Measurements from ENCODE around the gene BUD13.
"Not testable (repeated sequence)": the region's sequence is repeated elsewhere in the genome, so short reads cannot be mapped to it uniquely, and the experiment has no call there.

The BUD13 gene, protein sequence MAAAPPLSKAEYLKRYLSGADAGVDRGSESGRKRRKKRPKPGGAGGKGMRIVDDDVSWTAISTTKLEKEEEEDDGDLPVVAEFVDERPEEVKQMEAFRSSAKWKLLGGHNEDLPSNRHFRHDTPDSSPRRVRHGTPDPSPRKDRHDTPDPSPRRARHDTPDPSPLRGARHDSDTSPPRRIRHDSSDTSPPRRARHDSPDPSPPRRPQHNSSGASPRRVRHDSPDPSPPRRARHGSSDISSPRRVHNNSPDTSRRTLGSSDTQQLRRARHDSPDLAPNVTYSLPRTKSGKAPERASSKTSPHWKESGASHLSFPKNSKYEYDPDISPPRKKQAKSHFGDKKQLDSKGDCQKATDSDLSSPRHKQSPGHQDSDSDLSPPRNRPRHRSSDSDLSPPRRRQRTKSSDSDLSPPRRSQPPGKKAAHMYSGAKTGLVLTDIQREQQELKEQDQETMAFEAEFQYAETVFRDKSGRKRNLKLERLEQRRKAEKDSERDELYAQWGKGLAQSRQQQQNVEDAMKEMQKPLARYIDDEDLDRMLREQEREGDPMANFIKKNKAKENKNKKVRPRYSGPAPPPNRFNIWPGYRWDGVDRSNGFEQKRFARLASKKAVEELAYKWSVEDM

DNA sequence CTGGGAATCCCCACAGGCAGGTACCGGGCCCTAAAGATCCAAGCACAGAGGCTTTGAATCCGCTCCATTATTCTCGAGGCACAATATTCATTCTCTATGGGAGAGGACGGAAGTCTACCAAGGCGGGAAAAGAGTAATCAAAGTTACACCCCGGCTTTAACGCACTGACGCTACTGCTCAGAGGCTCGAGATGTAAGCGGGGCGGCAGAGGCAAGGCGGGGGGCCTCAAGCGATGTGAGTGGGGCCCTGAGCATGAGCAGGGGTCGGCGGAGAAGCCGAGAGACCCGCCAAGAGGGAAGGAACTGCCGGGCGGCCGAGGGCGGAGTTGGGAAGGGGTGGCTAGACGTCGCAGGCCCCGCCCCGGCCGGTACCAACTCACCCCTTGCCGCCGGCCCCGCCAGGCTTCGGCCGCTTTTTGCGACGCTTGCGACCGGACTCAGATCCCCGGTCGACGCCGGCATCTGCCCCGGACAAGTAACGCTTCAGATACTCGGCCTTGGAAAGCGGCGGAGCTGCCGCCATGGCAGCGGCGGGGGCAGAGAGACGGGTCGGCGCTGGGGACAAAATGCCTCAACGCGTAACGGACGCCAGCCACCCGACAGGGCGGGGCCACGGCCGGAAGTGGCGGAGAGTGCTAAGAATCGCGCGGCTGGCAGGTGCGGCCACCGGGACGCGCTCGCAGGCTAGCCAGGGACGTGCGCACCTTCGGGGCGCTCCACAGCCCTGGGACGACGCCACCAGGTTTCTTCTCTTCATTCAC lies at the start of gene BUD13:
BUD13 (minus strand) TSS at position 545 of the 760 bp plus-strand sequence; CDS start at position 522, 23 bp downstream.
- peak; percentile 82 to 89 for DNase-seq

DNA sequence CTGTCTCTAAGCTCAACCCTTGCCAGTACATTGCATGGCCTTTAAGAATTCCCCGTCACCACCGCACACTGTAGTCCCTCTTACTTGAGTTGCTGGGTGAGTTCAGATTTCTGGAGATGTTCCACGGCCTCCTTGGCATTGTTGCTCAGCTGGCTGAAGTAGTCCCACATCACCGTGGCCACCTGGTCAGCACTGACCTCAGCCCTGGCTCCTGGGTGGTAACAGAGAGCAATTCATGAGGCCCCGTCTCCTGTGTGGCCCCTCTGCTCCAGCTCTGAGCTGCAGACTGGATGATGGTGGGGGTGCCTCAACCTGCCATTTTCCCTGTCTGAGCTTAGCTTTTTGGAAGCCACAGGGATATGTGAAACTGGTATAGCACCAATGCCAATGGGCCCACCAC lies 49.8 kb upstream of the BUD13 start:
- DNase-seq, result no peak

DNA sequence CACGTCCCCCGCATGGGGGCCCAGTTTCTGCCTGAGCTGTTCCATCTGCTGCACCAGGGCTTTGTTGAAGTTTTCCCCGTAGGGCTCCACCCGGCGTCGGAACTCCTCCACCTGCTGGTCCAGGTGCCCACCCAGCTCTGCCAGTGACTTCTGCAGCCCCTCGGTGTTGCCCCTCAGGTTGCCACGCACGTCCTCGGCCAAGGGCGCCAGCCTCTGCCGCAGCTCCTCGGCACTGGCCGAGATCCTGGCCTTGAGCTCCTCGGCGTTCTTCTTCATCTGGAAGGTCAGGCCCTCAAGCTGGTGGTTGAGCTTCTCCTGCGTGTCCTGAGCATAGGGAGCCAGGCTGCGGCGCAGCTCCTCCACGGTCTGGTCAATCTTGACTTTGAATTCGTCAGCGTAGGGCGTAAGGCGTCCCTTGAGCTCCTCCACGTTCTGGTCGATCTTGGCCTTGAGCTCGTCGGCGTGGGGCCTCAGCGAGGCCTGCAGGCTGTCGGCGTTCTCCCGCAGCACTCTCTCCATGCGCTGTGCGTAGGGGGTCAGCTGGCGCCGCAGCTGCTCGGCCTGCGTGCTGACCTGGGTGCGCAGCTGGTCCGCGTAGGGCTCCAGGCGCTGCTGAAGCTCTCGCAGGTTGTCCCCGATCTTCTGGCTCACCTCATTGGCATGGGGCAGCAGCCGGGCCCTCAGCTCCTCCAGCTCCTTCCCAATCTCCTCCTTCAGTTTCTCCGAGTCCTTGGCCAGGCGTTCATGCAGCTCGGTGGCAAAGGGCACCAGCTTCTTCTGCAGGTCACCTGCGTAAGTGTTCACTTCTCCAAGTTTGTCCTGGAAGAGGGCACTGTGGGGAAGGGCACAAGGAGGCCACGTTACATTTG lies 48.5 kb upstream of the BUD13 start:
- no peak for DNase-seq

DNA sequence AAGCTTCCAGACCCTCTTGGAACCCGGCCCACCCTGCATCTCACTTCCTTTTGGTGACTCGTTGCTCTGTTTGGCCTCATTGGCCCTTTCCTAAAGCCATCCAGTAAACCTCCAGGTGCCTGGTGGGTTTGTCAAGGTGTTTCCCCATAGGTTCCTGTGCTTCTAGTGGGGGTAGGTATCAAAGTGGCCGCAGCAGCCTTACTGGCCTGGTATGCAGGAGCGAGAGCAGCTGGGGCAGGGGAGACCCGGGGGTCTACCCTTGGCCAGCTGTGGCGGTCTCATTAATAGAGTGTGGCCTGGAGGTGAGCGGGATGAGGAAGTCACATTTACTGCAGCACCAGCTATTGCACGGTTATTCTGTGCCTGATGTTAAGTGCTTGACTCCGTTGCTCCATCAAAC lies 46.3 kb upstream of the BUD13 start:
- DNase-seq, result no peak

DNA sequence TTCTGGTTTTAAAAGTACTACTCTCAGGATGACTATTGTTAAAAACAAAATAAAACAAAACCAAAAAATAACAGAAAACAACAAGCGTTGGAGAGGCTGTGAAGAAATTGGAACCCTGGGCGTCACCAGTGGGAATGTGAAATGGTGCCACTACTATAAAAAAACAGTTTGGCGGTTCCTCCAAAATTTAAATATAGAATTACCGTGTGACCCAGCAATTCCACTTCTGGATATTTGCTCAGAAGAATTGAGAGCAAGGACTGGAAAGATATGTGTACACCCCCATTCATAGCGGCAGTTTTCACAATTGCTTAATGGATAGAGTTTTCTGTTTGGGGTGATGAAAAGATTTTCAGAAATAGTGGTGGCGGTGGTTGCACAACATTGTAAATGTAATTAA lies 41.7 kb upstream of the BUD13 start:
- DNase-seq, result no peak

DNA sequence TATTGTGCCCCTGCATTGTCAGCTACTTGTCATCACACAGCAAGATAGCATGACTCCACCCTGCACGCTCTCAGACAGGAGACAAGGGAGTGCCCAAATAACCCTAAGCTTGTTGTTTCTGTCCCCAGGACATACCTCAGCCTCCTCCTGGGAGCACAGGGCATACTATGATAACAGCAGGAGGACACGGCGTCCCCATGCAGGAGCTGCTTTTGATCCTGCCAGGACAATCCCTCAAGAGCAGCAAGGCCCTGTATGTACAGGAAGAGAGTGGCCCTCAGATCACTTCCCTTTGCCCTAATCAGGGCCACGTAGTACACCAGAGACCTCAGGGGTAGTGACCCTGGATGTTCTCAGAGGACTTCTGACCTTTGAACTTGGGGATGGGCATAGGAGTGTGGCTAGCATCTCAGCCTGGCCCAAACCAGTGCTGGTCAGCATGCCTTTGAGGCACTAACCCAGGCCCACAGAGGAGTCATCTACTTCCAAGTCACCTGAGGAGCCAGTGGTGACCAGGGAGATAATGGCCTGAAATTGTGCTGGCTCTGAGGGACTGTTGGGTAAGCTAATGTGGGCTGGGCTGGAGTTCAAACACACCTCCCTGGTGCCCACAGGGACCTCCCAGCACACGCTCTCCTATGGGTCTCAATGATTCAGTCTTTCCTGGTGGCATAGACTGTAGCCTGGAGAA lies 41.1 kb upstream of the BUD13 start:
- no peak for DNase-seq

DNA sequence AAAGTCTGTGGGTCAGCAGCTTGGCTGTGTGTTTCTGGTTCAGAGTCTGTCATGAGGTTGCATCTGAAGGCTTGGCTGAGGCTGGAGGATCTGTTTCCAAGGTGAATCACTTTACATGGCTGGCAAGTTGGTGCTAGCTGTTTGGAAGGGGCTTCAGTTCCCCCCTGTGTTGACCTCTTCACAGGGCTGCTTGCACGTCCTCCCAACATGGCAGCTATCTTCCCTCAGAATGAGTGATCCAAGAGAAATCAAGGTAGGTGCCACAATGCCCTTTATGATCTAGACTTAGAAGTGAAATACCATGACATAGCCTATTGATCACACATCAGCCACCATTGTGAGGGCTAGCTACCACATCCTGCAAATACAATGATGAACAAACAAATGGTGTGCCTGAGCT lies 40.4 kb upstream of the BUD13 start:
- DNase-seq, result no peak

DNA sequence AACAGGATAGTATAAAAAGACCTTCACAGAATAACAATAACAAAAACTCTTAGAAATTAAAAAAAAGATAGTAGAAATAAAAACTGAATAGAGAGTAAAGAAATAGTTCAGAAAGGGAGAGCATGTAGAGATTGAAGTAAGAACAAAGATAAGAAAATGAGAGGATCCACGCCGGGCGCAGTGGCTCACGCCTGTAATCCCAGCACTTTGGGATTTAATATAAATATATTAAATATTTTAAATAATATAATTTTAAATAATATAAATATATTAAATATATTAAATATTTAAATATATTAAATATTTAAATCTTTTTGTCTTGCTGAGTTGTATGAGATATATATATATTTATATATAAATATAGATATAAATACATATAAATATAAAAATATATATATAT lies 39.3 kb upstream of the BUD13 start:
- DNase-seq, result no peak

DNA sequence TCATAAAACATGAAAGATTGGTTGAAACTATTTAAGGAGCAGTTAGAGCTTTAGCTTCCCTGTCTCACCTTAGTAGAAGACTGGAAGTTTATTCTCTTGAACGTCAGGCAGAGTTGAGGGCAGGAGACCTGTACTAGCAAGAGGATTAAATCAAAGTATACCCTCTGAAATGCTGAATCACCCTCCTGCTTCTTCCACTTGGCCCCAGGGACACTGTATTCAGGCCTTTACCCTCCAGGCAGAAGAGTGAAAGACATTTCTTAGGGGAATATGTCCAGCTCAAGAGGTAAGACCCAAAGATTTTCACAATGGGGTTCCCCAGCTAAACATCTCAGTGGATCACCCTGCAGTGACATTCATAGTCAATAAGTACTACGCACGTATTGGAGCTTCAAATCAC lies 38.4 kb upstream of the BUD13 start:
- DNase-seq, result no peak

DNA sequence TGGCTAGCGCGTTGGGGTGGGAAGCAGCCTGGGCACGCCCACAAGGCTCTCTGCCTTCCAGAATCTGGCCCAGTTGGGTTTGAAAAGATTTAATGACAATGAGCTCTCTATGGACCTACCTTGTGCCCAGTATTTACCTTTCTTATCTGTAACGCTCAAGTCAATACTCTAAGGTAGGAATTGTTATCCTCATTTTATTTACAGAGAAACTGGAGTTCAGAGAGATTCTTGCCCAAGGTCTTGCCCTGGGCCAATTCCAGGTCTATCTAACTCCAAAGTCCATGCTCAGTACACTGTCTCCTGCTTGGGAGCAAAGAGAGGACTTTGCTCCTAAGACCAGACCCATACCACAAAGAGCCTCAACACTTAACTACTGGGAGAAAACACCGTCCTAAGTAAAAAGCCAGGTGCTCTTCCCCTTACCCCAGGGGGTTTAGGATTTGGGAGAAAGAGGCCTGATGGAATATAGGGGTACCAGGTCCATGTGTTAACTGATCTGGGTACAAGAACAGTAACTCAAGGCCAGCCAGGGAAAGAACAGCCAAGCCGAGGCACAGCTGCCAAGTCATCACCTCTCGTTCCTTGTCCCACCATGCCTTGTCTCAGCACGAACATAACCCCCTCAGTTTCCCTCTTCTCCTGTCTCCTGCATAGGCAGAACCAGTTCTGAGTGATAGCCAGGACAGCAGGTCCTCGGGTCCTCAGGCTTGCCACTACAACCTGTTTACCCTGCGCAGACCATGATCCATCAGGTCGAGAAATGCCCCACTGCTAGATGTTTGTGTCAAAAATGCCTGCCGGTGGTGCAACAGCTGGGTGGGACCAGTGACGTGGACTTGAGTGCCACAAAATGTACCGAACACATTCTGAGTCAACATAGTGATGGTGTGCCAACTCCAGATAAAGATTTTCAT lies 35.7 kb upstream of the BUD13 start:
- DNase-seq, result no peak

DNA sequence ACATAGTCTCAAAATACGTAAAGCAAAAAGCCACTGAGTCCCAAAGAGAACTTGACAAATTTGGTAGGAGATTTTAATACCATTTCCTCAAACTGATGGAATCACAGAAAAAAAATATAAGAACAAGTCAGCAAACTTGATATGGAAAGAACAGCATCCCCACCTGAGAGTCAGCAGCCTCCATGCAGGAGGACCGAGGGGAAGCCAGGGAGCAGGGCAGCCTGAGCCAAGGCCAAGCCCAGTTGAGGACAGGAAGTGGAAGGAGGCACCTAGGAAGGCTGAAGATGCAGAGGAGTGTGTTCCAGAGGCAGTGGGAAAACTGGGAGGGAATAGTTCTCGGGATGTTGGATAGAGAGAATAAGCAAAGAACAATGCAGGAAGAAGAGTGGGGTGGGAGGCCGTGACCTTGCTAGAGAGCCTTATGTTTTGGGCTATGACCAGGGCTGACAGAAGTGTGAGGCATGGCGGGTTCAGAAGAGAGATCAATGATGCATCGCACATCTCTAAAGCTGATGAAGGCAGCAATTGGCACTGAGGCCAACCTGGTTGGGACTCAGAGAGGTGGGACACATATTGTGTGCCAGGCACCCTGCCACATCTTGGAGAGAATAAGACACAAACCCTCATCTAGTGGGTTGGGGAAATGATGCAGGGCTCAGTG lies 34.9 kb upstream of the BUD13 start:
- DNase-seq, result no peak

DNA sequence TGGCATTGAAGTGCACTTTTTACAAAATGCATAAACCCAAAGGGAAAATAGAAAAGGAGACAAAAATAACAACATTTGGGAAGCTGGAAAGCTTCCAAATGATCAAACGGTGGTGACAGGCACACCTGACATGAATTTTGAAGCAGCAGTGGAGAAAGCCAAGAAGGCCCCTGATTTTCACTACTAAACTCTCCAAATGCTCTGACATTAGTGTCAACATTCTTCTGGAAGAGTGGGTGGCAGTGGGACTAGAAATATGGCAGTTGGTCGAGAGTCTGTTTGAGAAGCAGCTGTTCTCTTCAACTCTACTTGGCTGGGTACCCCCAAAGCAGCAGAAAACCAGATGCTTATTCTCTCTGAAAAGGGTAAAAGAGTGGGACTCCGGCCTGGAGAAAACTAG lies 31.2 kb upstream of the BUD13 start:
- no peak for DNase-seq

DNA sequence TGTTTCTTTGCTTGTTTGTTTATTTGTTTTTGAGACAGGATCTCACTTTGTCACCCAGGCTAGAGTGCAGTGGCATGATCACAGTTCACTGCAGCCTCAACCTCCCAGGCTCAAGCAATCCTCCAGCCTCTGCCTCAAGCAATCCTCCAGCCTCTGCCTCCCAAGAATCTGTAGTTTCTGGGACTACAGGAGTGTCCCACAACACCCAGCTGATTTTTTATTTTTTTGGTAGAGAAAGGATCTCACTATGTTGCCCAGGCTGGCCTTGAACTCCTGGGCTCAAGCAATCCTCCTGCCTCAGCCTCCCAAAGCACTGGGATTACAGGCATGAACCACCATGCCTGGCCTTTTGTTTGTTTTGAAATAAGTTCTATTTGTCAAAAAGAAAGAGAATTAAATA lies 28.9 kb upstream of the BUD13 start:
- DNase-seq, result not testable (repeated sequence)

DNA sequence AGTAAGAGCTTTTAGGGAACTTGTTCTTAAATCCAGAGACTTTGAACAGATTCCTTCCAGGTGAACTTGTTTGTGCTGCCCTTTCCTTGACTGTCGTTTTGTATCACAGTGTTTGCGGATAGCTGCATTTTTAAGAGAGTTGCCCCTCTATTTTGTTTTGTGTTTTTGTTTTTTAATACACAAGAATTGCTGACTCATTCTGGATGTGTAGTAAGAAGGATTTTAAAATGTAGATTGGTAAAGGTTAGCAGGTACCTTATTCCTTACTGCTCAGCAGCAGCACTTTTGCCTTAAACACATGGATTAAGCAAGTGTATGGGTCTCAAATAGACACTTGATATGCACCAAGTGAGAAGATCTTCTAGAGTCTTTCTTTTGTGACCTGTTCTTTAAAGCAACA lies 27.8 kb upstream of the BUD13 start:
- DNase-seq, result no peak

DNA sequence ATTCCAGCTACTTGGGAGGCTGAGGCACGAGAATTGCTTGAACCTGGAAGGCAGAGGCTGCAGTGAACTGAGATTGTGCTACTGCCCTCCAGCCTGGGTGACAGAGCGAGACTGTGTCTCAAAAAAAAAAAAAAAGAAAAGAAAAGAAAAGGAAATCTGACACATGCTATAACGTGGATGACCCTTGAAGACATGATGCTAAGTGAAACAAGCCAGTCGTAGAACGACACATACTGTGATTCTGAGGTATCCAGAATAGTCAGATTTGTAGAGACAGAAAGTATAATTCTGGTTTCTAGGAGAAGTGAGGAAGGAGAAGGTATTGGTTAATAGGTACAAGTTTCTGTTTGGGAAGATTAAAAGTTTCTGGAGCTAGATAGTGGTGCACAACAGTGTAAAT lies 25.6 kb upstream of the BUD13 start:
- DNase-seq, result no peak

DNA sequence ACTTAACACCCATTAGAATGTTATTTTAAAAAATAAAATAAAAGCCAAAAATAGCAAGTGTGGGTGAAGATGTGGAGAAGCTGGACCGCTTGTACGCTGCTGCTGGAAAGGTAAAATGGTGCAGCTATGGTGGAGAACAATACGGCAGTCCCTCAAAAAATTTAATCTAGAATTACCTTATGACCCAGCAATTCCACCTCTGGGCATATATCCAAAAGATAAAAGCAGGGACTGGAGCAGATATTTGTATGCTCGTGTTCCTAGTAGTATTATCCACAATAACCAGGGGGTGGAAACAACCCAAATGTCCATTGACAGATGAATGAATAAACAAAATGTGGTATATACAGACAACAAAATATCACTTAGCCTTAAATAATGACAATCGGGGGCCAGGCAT lies 25.0 kb upstream of the BUD13 start:
- no peak for DNase-seq

DNA sequence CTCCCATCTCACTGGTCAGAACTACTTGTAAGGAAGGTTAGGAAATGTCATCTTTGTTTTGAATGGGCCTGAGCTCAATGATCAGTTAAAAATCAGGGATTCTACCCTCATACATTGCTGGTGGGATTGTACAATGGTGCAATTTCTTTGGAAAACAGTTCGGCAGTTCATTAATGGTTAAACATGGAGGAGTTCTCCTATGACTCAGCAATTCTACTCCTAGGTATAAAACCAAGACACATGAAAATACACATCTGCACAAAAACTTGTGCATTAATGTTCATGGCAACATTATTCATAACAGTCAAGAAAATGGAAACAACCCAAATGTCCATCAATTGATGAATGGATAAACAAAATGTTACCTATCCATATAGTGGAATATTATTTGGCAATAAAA lies 23.8 kb upstream of the BUD13 start:
- DNase-seq, result no peak

DNA sequence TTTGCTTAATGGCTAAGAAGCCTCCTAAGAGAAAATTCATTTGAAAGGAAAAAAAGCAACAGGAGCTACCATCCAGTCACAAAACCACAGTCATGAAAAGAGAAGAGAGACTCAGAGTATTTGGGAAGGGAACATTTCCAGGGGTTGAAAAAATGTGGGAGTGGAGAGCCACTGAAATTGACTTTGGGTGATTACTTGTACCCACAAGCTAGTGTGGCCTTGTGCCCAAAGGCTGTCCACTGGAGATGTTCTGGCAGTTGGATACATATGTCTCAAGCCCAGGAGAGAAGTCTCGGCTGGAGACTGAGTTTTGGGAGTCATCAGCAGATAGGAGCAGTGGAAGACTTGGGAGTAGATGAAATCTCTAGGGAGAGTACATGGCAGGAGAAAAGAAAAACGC lies 22.1 kb upstream of the BUD13 start:
- no peak for DNase-seq

DNA sequence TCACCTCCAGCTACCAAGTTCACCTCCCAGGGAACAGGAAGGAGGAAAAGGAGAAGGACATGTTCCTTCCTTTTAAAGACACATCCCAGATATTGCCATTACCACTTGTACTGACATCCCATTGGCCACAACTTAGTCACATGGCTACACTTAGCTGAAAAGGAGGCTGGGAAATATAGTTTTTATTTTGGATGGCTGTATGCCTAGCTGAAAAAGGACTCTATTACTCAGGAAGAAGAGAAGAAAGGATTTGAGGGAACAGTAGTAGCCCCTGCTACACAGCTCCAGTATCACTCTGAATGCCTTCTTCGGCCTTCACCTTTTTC lies 20.9 kb upstream of the BUD13 start:
- DNase-seq, result no peak

DNA sequence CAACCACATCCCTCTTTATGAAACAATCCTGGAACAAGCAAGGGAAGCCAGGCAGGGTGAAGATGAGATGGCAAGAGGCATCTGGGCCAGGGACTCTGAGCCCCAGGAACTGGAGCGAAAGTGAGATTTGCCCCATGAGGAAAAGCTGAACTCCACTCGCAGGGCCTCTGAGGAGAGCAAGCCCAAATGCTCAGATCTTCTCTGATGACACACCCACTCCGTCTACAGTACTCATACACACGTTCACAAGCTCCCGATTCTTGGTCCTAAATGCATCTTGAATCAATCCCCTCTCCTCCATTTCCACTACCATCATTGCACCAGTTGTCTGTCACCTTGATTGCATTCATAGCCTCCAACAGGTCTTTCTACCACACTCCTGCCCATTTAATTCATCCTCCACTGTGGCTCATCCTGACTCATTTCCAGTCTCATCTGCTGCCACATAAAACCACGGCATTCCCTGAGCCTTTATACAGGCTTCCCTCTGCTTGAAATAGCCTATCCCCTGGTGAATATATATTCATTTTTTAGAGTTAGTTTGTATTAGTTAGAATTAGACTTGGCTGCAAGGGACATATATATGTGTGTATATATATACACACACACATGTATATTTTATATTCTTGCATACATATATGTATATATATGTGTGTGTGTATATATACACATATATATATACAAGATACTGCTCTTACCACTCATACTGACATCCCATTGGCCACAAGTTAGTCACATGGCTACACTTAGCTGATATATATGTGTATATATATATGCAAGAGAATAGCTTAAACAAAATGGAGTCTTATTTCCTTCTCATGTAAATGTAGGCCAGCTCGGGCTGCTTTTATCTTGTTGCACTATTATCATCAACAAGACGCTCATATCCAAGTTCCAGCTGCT lies 20.3 kb upstream of the BUD13 start:
- DNase-seq, result no peak

Measured in hippocampal formation (tissue), 2 donors.